B cell (primary cell): Measurements from ENCODE around the gene WNT11. TPM values are rescaled to one million over a fixed set of nuclear protein-coding genes. Genes with fewer than 3 reads are reported as not detected.

Source experiments
- ATAC-seq: fragments of 200-7000 bp; cut with Tn5 transposase; one replicate; pipeline ENCODE4 v1.10.0; 2021; ENCODE audit warnings: low read depth, mild to moderate bottlenecking, moderate number of reproducible peaks, moderate library complexity
- CTCF ChIA-PET: fragments of 350-600 bp; sonication (Branson Sonifier 250); formaldehyde crosslinking; loops from one replicate; lab custom pipeline; 2021; ENCODE audit warnings: antibody characterized with exemption, inconsistent platforms; lab: Charles Lee
- POLR2A ChIA-PET: fragments of 350-600 bp; sonication (Branson Sonifier 250); formaldehyde crosslinking; loops from one replicate; lab custom pipeline; 2021; ENCODE audit warnings: antibody characterized with exemption; lab: Charles Lee
- DNase-seq: peaks from one replicate; pipeline ENCODE4 v3.0.0; 2013
- H2AFZ ChIP-seq: 2 replicates; pipeline ENCODE4 v1.6.1; 2012; ENCODE audit warnings: mild to moderate bottlenecking, low read depth, low read length; ENCODE audit not compliant: insufficient read depth, poor library complexity, severe bottlenecking
- H3K27ac ChIP-seq, 2 donors: 1 replicate in 1 of 2; 2 replicates in 1 of 2; pipeline ENCODE4 v1.5.1; 2012 to 2013; ENCODE audit warnings: low read length in 2 of 2, mild to moderate bottlenecking in 2 of 2, moderate library complexity in 1 of 2
- H3K27me3 ChIP-seq, 4 experiments: fragments of 200-600 bp in 1 of 4; sonication (generic) in 1 of 4; replicated peaks in 1 of 4; 1 replicate in 2 of 4; 2 replicates in 2 of 4; pipeline versions ENCODE4 v1.6.1 to v1.7.0; 2013 to 2016; ENCODE audit warnings: low read length in 3 of 4, mild to moderate bottlenecking in 2 of 4, mixed read lengths in 1 of 4, moderate library complexity in 1 of 4; ENCODE audit not compliant: insufficient read depth in 4 of 4, control insufficient read depth in 3 of 4; ENCODE audit errors: control extremely low read depth in 1 of 4
- H3K36me3 ChIP-seq, 2 experiments: replicated peaks in 1 of 2; 1 replicate in 1 of 2; 2 replicates in 1 of 2; pipeline versions ENCODE4 v1.6.1 to v1.7.1; 2013; ENCODE audit warnings: low read length in 1 of 2; ENCODE audit not compliant: insufficient read depth in 2 of 2, control insufficient read depth in 1 of 2; ENCODE audit errors: control extremely low read depth in 1 of 2, extremely low read depth in 1 of 2
- H3K4me1 ChIP-seq, 2 donors: fragments of 200-600 bp in 1 of 2; sonication (generic) in 1 of 2; 1 replicate in 1 of 2; 2 replicates in 1 of 2; pipeline versions ENCODE4 v1.5.1 to v1.6.1; 2013 to 2017; ENCODE audit warnings: low read length in 2 of 2; ENCODE audit not compliant: control insufficient read depth in 2 of 2, insufficient read depth in 2 of 2
- H3K4me2 ChIP-seq: replicated peaks from 2 replicates; pipeline ENCODE3; 2012; ENCODE audit warnings: mild to moderate bottlenecking, low read depth, low read length; ENCODE audit not compliant: poor library complexity, severe bottlenecking
- H3K4me3 ChIP-seq, 5 experiments: fragments of 200-600 bp in 1 of 5; sonication (generic) in 1 of 5; 1 replicate in 3 of 5; 2 replicates in 2 of 5; pipeline versions ENCODE4 v1.5.1 to v1.7.0; 2011 to 2016; ENCODE audit warnings: low read length in 4 of 5, mild to moderate bottlenecking in 4 of 5, low read depth in 2 of 5, control low read depth in 1 of 5, moderate library complexity in 1 of 5; ENCODE audit not compliant: insufficient read depth in 1 of 5; ENCODE audit errors: control extremely low read depth in 1 of 5, extremely low read depth in 1 of 5
- H3K79me2 ChIP-seq: fragments of 200-600 bp; sonication (generic); one replicate; pipeline ENCODE4 v1.6.0; 2016; ENCODE audit warnings: low read length; ENCODE audit not compliant: control insufficient read depth, insufficient read depth
- H3K9ac ChIP-seq: fragments of 200-600 bp; sonication (generic); 2 replicates; pipeline ENCODE4 v1.6.1; 2017; ENCODE audit warnings: mild to moderate bottlenecking, low read length, moderate library complexity
- H3K9me3 ChIP-seq, 3 donors: one replicate each; pipeline versions ENCODE4 v1.6.1 to v1.7.1; 2013; ENCODE audit warnings: low read length in 2 of 3; ENCODE audit not compliant: control insufficient read depth in 2 of 3, insufficient read depth in 1 of 3; ENCODE audit errors: control extremely low read depth in 1 of 3
- H4K20me1 ChIP-seq: 2 replicates; pipeline ENCODE4 v1.6.0; 2012; ENCODE audit warnings: mild to moderate bottlenecking, low read length; ENCODE audit not compliant: insufficient read depth, control insufficient read depth, poor library complexity, severe bottlenecking
- H3K27ac Mint-ChIP-seq: one replicate; pipeline ENCODE4 v1.8.0; 2021; ENCODE audit warnings: mixed read lengths
- H3K27me3 Mint-ChIP-seq: one replicate; pipeline ENCODE4 v1.8.0; 2021; ENCODE audit warnings: mixed read lengths
- H3K4me1 Mint-ChIP-seq: one replicate; pipeline ENCODE4 v1.8.0; 2021; ENCODE audit warnings: mixed read lengths
- H3K4me3 Mint-ChIP-seq: one replicate; pipeline ENCODE4 v1.8.0; 2021; ENCODE audit warnings: mixed read lengths
- H3K9me3 Mint-ChIP-seq: one replicate; pipeline ENCODE4 v1.8.0; 2022; ENCODE audit warnings: mixed read lengths; ENCODE audit not compliant: insufficient read depth
- EZH2 ChIP-seq: IDR thresholded peaks from 2 replicates; pipeline ENCODE4 v1.6.1; 2012; ENCODE audit warnings: borderline replicate concordance, low read depth, mild to moderate bottlenecking, moderate library complexity, low read length; ENCODE audit not compliant: insufficient read depth, poor library complexity, severe bottlenecking
- WGBS: methylation state at CpG from one replicate; pipeline ENCODE4 v1.1.5; 2013; ENCODE audit warnings: missing lambda C conversion rate; ENCODE audit not compliant: insufficient coverage; 5-methylcytosine and 5-hydroxymethylcytosine counted together
- intact Hi-C: fragments of 100-400 bp; cut with micrococcal nuclease; formaldehyde crosslinking; loops from one replicate; pipeline ENCODE4 v1.10.0; 2022
- polyA plus RNA-seq: library from polyadenylated mRNA; depleted of rRNA; stranded (reverse); fragments of >200 nt; gene quantifications from 2 replicates; pipeline ENCODE4 v1.2.3, GENCODE V29; 2012
- total RNA-seq, 2 donors: library from RNA; stranded (reverse); fragments of 120-200 nt in 1 of 2; gene quantifications; 1 replicate in 1 of 2; 2 replicates in 1 of 2; pipeline versions ENCODE4 v1.2.3 to v1.2.4, GENCODE V29; 2013 to 2022
- TF ChIP-seq, protein P1 (sequence below): fragments of 200-600 bp; IDR thresholded peaks from one replicate; pipeline ENCODE4 v1.8.0; 2022; ENCODE audit warnings: antibody characterized with exemption, mild to moderate bottlenecking

The WNT11 gene
- total and polyA plus RNA-seq, 2 donors (not counting 1 experiment from before 2014, with no cell fraction given), result 0.39 TPM; not detected in 1

DNA sequence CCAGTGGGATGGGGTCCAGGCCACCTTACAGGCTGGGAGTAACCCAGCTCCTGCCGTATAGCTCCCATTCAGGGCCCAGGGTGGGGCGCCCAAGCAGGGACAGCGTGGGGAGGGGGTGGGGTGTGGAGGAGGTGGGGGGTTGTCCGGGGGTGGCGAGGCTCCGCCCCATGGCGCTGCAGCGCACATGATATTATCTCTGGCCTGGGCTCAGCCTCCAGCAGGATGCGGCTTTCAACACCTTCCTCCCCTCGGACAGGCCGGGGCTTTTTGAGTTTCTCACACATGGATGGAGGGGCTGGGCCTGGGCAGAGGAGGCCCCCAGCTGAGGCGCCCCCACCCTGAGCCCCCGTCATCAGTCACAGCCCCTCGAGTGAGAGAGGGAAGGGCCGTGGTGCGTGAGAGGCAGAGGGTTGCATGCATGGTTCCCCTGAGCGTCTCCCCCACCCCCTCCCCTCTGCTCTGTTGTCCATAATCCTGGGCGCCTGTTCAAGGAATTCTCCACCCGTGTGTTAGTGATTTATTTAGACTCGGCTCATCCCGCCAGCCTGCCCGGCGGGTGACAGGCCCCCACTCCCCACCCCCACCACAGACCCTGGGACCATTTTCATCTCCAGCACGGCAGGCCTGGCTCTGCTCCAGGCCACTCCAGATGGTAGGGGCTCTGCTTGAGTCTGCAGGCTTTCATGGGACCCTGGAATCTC, 44.9 kb downstream of the WNT11 start:
- WGBS, result 70% methylated on average over 5 of the region's 24 CpGs
- H3K4me3 Mint-ChIP-seq, result no peak overlapping the region
- no peaks in the 10 kb centered on the region for H3K9me3 ChIP-seq
- CTCF ChIA-PET, result interaction anchor here (1.3 kb wide), 1 partner anchor 9 kb away, joined by 9 read pairs; no protein-coding TSS in a partner anchor
- H3K79me2 ChIP-seq, result no peaks in the 10 kb centered on the region
- DNase-seq, result no peak
- H2AFZ ChIP-seq, result no peak overlapping the region
- POLR2A ChIA-PET, result no interaction called here
- no peak overlapping the region for H3K27ac Mint-ChIP-seq
- no peak overlapping the region for H3K27ac ChIP-seq
- no peak overlapping the region for H3K4me2 ChIP-seq
- no peak overlapping the region for H3K4me3 ChIP-seq
- H3K9ac ChIP-seq, result no peak overlapping the region
- H3K27me3 Mint-ChIP-seq, result no peaks in the 10 kb centered on the region
- no peaks in the 10 kb centered on the region for H3K27me3 ChIP-seq
- intact Hi-C loops, result no loop called here
- no peaks in the 10 kb centered on the region for H3K4me1 Mint-ChIP-seq
- H3K36me3 ChIP-seq, result no peaks in the 10 kb centered on the region
- H3K9me3 Mint-ChIP-seq, result no peaks in the 10 kb centered on the region
- ATAC-seq, result no peak
- no peak for TF ChIP-seq EZH2
- TF ChIP-seq, protein P1, sequence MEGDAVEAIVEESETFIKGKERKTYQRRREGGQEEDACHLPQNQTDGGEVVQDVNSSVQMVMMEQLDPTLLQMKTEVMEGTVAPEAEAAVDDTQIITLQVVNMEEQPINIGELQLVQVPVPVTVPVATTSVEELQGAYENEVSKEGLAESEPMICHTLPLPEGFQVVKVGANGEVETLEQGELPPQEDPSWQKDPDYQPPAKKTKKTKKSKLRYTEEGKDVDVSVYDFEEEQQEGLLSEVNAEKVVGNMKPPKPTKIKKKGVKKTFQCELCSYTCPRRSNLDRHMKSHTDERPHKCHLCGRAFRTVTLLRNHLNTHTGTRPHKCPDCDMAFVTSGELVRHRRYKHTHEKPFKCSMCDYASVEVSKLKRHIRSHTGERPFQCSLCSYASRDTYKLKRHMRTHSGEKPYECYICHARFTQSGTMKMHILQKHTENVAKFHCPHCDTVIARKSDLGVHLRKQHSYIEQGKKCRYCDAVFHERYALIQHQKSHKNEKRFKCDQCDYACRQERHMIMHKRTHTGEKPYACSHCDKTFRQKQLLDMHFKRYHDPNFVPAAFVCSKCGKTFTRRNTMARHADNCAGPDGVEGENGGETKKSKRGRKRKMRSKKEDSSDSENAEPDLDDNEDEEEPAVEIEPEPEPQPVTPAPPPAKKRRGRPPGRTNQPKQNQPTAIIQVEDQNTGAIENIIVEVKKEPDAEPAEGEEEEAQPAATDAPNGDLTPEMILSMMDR, result no peak
- no peaks in the 10 kb centered on the region for H4K20me1 ChIP-seq
- no peaks in the 10 kb centered on the region for H3K4me1 ChIP-seq

DNA sequence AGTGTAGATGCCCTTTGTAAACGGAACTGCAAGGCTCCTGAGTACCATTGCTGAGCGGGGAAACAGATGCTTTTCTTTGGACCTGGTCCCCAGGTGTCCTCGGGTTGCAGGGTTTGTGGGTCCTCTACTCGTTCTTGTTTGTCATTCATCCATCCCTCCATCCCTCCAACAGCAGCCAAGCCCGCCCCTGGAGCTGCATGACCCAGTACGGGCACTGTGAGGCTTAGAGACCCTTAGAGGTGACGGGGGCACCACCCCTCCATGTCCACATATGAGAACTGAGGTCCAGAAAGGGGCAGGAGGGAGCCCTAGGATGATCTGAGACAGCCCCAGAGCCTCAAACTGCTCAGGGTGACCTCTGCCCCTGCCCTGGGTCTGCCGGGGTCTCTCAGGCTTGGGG, 45.4 kb downstream of the WNT11 start:
- Mint-ChIP-seq H3K4me3 (no peak overlapping the region), H3K4me1 (no peaks in the 10 kb centered on the region), H3K27ac (no peak overlapping the region), H3K9me3 (no peaks in the 10 kb centered on the region), H3K27me3 (no peaks in the 10 kb centered on the region)
- no peaks in the 10 kb centered on the region for H3K36me3 ChIP-seq
- H3K27ac ChIP-seq, result no peak overlapping the region
- CTCF ChIA-PET, result interaction anchor here (1.3 kb wide), 1 partner anchor 9 kb away, joined by 9 read pairs; no protein-coding TSS in a partner anchor
- no peak overlapping the region for H3K9ac ChIP-seq
- H3K4me1 ChIP-seq, result no peaks in the 10 kb centered on the region
- no peaks in the 10 kb centered on the region for H4K20me1 ChIP-seq
- TF ChIP-seq, protein P1, result no peak
- no peak for TF ChIP-seq EZH2
- no peaks in the 10 kb centered on the region for H3K9me3 ChIP-seq
- ATAC-seq, result no peak
- H3K27me3 ChIP-seq, result no peaks in the 10 kb centered on the region
- no peaks in the 10 kb centered on the region for H3K79me2 ChIP-seq
- no peak overlapping the region for H3K4me2 ChIP-seq
- POLR2A ChIA-PET, result no interaction called here
- DNase-seq, result no peak
- H2AFZ ChIP-seq, result no peak overlapping the region
- intact Hi-C loops, result no loop called here
- WGBS, result 83% methylated on average over 5 of the region's 8 CpGs
- no peak overlapping the region for H3K4me3 ChIP-seq
